HepG2 (cell line): ENCODE data around the gene NEGR1. TPM values are rescaled to one million over a fixed set of nuclear protein-coding genes. Genes with fewer than 3 reads are reported as not detected.

ENCODE experiments used
- ATAC-seq: fragments of 200-7000 bp; cut with Tn5 transposase; 3 replicates; pipeline ENCODE4 v1.9.1; 2020; ENCODE audit warnings: mild to moderate bottlenecking, moderate library complexity
- BruUV-seq: library from RNA; stranded (reverse); fragments of 400-500 nt; replicated peaks from 2 replicates; lab custom pipeline; 2021; lab: Mats Ljungman, UMichigan
- CTCF ChIA-PET: fragments of 300-600 bp; formaldehyde crosslinking; extraction: SDS; loops from one replicate; lab custom pipeline; 2021; ENCODE audit warnings: low total read pairs, inconsistent platforms, low intra/inter-chr PET ratio; lab: Yijun Ruan, JAX
- POLR2A ChIA-PET: fragments of 350-600 bp; sonication (Branson Sonifier 250); formaldehyde crosslinking; loops from one replicate; lab custom pipeline; 2020; ENCODE audit warnings: antibody characterized with exemption, inconsistent platforms; lab: Yijun Ruan, JAX
- DNase-seq: peaks from one replicate; pipeline ENCODE4 v3.0.0-alpha.2; 2015; ENCODE audit warnings: low spot score
- FAIRE-seq: peaks from 3 replicates; lab custom pipeline; 2011; peaks lifted over from hg19 to GRCh38; lab: Jason Lieb, UNC
- H2AFZ ChIP-seq: one replicate; pipeline ENCODE4 v1.6.1; 2011; ENCODE audit warnings: low read length, inconsistent platforms
- H3K27ac ChIP-seq: fragments of 300-600 bp; 3 replicates; pipeline ENCODE4 v1.8.0; 2011; ENCODE audit warnings: mixed run types, mild to moderate bottlenecking, mixed read lengths, low read length, inconsistent platforms; ENCODE audit not compliant: insufficient read depth; ENCODE audit errors: extremely low read length
- H3K27me3 ChIP-seq, 2 experiments: fragments of 200-600 bp in 1 of 2; 2 replicates in 1 of 2; 3 replicates in 1 of 2; pipeline versions ENCODE4 v1.6.0 to v1.8.0; 2011; ENCODE audit warnings: low read length in 2 of 2, mild to moderate bottlenecking in 2 of 2, moderate library complexity in 2 of 2, inconsistent platforms in 1 of 2; ENCODE audit not compliant: insufficient read depth in 2 of 2, control insufficient read depth in 1 of 2
- H3K36me3 ChIP-seq, 2 experiments: fragments of 200-600 bp in 1 of 2; replicated peaks in 1 of 2; 2 replicates in 1 of 2; 3 replicates in 1 of 2; pipeline versions ENCODE4 v1.5.1 to v1.8.0; 2011; ENCODE audit warnings: low read length in 2 of 2, inconsistent platforms in 1 of 2; ENCODE audit not compliant: insufficient read depth in 2 of 2, control insufficient read depth in 1 of 2
- H3K4me1 ChIP-seq: 2 replicates; pipeline ENCODE4 v1.5.1; 2012; ENCODE audit warnings: low read length, inconsistent platforms; ENCODE audit not compliant: insufficient read depth
- H3K4me2 ChIP-seq: 2 replicates; pipeline ENCODE4 v1.6.0; 2011; ENCODE audit warnings: low read depth, low read length, inconsistent platforms
- H3K4me3 ChIP-seq, 3 experiments: fragments of 200-600 bp in 1 of 3; sonication (generic), shearing (Covaris generic) in 1 of 3; replicated peaks in 1 of 3; 2 replicates each; pipeline ENCODE4 v1.5.1; 2011 to 2016; ENCODE audit warnings: low read length in 3 of 3, inconsistent platforms in 2 of 3, low read depth in 2 of 3, mild to moderate bottlenecking in 2 of 3, control low read depth in 1 of 3, mixed read lengths in 1 of 3; ENCODE audit not compliant: insufficient read depth in 1 of 3
- H3K79me2 ChIP-seq: one replicate; pipeline ENCODE4 v1.6.1; 2011; ENCODE audit warnings: low read length, inconsistent platforms; ENCODE audit not compliant: insufficient read depth
- H3K9ac ChIP-seq: 2 replicates; pipeline ENCODE4 v1.6.0; 2011; ENCODE audit warnings: mild to moderate bottlenecking, low read depth, low read length, inconsistent platforms; ENCODE audit not compliant: insufficient read depth
- H3K9me3 ChIP-seq: 2 replicates; pipeline ENCODE4 v1.5.1; 2012; ENCODE audit warnings: mild to moderate bottlenecking, low read length
- H4K20me1 ChIP-seq: 2 replicates; pipeline ENCODE4 v1.6.0; 2011; ENCODE audit warnings: inconsistent platforms, mild to moderate bottlenecking, low read length, moderate library complexity; ENCODE audit not compliant: insufficient read depth
- ARNT ChIP-seq: fragments of 450-650 bp; IDR thresholded peaks from 2 replicates; pipeline ENCODE4 v1.6.1; 2017
- HDAC2 ChIP-seq: sonication (generic); formaldehyde crosslinking; IDR thresholded peaks from 2 replicates; pipeline ENCODE4 v1.4.0; 2020; ENCODE audit warnings: missing genetic modification reagents
- HMGXB4 ChIP-seq, 2 experiments: sonication (generic) in 1 of 2; formaldehyde crosslinking in 1 of 2; IDR thresholded peaks; 2 replicates each; pipeline versions ENCODE4 v1.4.0 to v1.6.1; 2018 to 2020; ENCODE audit warnings: missing genetic modification reagents in 2 of 2, borderline replicate concordance in 1 of 2, low read depth in 1 of 2, mild to moderate bottlenecking in 1 of 2, missing biosample characterization in 1 of 2
- HNF4G ChIP-seq, 2 experiments: sonication (generic) in 1 of 2; formaldehyde crosslinking in 1 of 2; IDR thresholded peaks; 2 replicates each; pipeline versions ENCODE4 v1.4.0 to v1.6.1; 2011 to 2020; ENCODE audit warnings: borderline replicate concordance in 2 of 2, low read depth in 2 of 2, mild to moderate bottlenecking in 2 of 2, low read length in 1 of 2, missing genetic modification reagents in 1 of 2, moderate library complexity in 1 of 2
- MIER3 ChIP-seq: IDR thresholded peaks from 2 replicates; pipeline ENCODE4 v1.6.1; 2016; ENCODE audit warnings: missing compliant biosample characterization, borderline replicate concordance
- POGZ ChIP-seq: sonication (generic); formaldehyde crosslinking; IDR thresholded peaks from 2 replicates; pipeline ENCODE4 v1.4.0; 2020; ENCODE audit warnings: mild to moderate bottlenecking, missing genetic modification reagents
- RARG ChIP-seq: sonication (generic); formaldehyde crosslinking; IDR thresholded peaks from 2 replicates; pipeline ENCODE4 v1.4.0; 2020; ENCODE audit warnings: low read depth, mild to moderate bottlenecking, missing genetic modification reagents
- SOX5 ChIP-seq: IDR thresholded peaks from 2 replicates; pipeline ENCODE4 v1.6.1; 2016; ENCODE audit warnings: borderline replicate concordance
- ZMAT5 ChIP-seq: sonication (generic); formaldehyde crosslinking; IDR thresholded peaks from 2 replicates; pipeline ENCODE4 v1.5.0; 2020; ENCODE audit warnings: mild to moderate bottlenecking, low read depth, missing genetic modification reagents, borderline replicate concordance
- ZNF136 ChIP-seq: sonication (generic); formaldehyde crosslinking; IDR thresholded peaks from 2 replicates; pipeline ENCODE4 v1.8.1; 2022; ENCODE audit warnings: low read depth, mild to moderate bottlenecking, moderate library complexity, missing genetic modification reagents
- ZNF225 ChIP-seq: sonication (generic); formaldehyde crosslinking; IDR thresholded peaks from 2 replicates; pipeline ENCODE4 v1.4.0; 2020; ENCODE audit warnings: mild to moderate bottlenecking, missing genetic modification reagents
- ZNF383 ChIP-seq: sonication (generic); formaldehyde crosslinking; IDR thresholded peaks from 2 replicates; pipeline ENCODE4 v1.4.0; 2020; ENCODE audit warnings: missing genetic modification reagents, mild to moderate bottlenecking, borderline replicate concordance
- ZNF468 ChIP-seq: sonication (generic); formaldehyde crosslinking; IDR thresholded peaks from 2 replicates; pipeline ENCODE4 v1.8.0; 2022; ENCODE audit warnings: mild to moderate bottlenecking, moderate library complexity, missing genetic modification reagents
- WGBS: methylation state at CpG from one replicate; pipeline ENCODE4 v1.1.6; 2017; ENCODE audit warnings: low lambda C conversion rate; 5-methylcytosine and 5-hydroxymethylcytosine counted together
- in situ Hi-C: cut with HindIII; loops from 2 replicates; pipeline ENCODE4 v1.10.0; 2017; ENCODE audit warnings: low pct_unique_long_range_greater_than_20kb; ENCODE audit not compliant: extremely low pct_ligation_motif_present
- intact Hi-C: fragments of 100-400 bp; cut with micrococcal nuclease; formaldehyde crosslinking; loops from one replicate; pipeline ENCODE4 v1.10.0; 2022; ENCODE audit not compliant: unreplicated experiment
- polyA plus RNA-seq, 8 experiments: library from polyadenylated mRNA; depleted of rRNA in 3 of 8; stranded (reverse) in 7 of 8; unstranded in 1 of 8; fragments of >200 nt; fragmentation: Illumina TruSeq in 4 of 8; extraction: Trizol in 4 of 8; gene quantifications; 2 replicates each; pipeline versions ENCODE4 v1.2.1 to v1.2.3, GENCODE V29; 2011 to 2016; ENCODE audit warnings: low read depth in 4 of 8, missing spikeins in 1 of 8, mixed read lengths in 1 of 8; ENCODE audit not compliant: insufficient read depth in 1 of 8
- total RNA-seq, 5 experiments: library from RNA; depleted of rRNA; stranded (reverse); fragments of >200 nt; fragmentation: Illumina TruSeq; extraction: Trizol; gene quantifications; 2 replicates each; pipeline ENCODE4 v1.2.3, GENCODE V29; 2016; ENCODE audit warnings: low read depth in 1 of 5

NEGR1 gene
- total and polyA plus RNA-seq, 2 of the 13 experiments (the other 11 are each of a cell fraction or from before 2014, with no cell fraction given), result not detected

DNA sequence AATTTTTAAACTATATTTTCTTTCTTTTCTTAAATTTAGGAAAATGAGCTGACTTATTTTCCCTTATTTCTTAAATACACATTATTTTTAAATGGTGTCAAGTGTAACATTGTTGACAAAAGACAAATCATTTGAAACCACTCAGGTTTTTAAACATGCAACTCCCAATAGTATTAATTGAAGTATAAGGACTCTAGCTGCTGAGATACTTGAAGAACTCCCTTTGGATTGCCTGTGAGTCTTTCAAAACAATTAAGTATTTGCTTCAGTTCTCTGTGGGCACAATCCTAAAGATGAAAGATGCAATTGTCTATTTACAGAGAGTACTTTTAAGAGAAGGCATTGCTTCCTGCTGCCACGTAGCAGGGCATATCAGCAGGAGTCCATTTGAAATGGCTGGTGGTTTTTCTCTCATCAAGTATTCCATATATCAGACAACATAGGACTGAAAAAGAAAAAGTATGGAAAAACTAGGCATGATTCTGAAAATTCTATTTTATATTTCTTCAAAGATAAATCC, 373.4 kb downstream of the NEGR1 start:
- intact Hi-C loops, result no loop called here
- CTCF ChIA-PET, result no interaction called here
- Histone ChIP-seq H3K27me3 (no peaks in the 10 kb centered on the region), H3K36me3 (no peaks in the 10 kb centered on the region), H3K79me2 (no peaks in the 10 kb centered on the region), H3K27ac (no peak overlapping the region), H3K4me3 (no peak overlapping the region), H3K9ac (no peak overlapping the region)
- 0% methylated on average over 1 of the region's 1 CpG for WGBS
- BruUV-seq, result no TSS peak
- DNase-seq (no peak), ATAC-seq (no peak)
- in situ Hi-C loops, result no loop called here
- TF ChIP-seq HMGXB4 (CRISPR knock-in tag; IDR thresholded peaks at IDR 0.05; ENCODE audit: borderline replicate concordance in 1 of 2, low read depth in 1 of 2) (no peak), RARG (CRISPR knock-in tag) (no peak), ZNF136 (CRISPR knock-in tag) (no peak), ZNF468 (CRISPR knock-in tag) (no peak), SOX5 (CRISPR knock-in tag) (no peak), ARNT (no peak), ZNF383 (CRISPR knock-in tag) (no peak), HNF4G (IDR thresholded peaks at IDR 0.05; ENCODE audit: borderline replicate concordance, low read depth, low read length) (no peak), HNF4G (CRISPR knock-in tag; IDR thresholded peaks at IDR 0.05; ENCODE audit: borderline replicate concordance, low read depth) (no peak), MIER3 (CRISPR knock-in tag) (no peak), ZNF225 (CRISPR knock-in tag) (no peak), POGZ (CRISPR knock-in tag) (no peak), ZMAT5 (CRISPR knock-in tag) (no peak), HDAC2 (no peak)
- TF ChIP-seq, all 625 proteins: peak for 0
- POLR2A ChIA-PET, result no interaction called here
- FAIRE-seq, result no peak
- Histone ChIP-seq H3K4me1 (no peaks in the 10 kb centered on the region), H2AFZ (no peak overlapping the region), H4K20me1 (no peaks in the 10 kb centered on the region), H3K9me3 (no peaks in the 10 kb centered on the region; the same call in 1 of the 2 replicates), H3K4me2 (no peak overlapping the region)
